Mesenchymal stem cell (in vitro differentiated cells and primary cell): ENCODE results near the gene WEE2.

ENCODE experiments used
- DNase-seq: peaks from one replicate; pipeline ENCODE4 v3.0.0-alpha.2; 2013
- H2AFZ ChIP-seq: one replicate; pipeline ENCODE4 v1.6.1; 2013; ENCODE audit warnings: low read depth, mild to moderate bottlenecking, control low read depth, inconsistent platforms, low read length, moderate library complexity
- H2AK5ac ChIP-seq: 2 replicates; pipeline ENCODE4 v1.6.1; 2013; ENCODE audit warnings: low read length, moderate library complexity, mild to moderate bottlenecking, inconsistent platforms; ENCODE audit not compliant: severe bottlenecking
- H2BK120ac ChIP-seq: one replicate; pipeline ENCODE4 v1.6.1; 2013; ENCODE audit warnings: low read depth, mild to moderate bottlenecking, inconsistent platforms, low read length, moderate library complexity
- H2BK12ac ChIP-seq, 2 experiments: one replicate each; pipeline ENCODE4 v1.6.1; 2013; ENCODE audit warnings: inconsistent platforms in 2 of 2, low read length in 2 of 2, mild to moderate bottlenecking in 2 of 2, moderate library complexity in 2 of 2, control low read depth in 1 of 2
- H2BK15ac ChIP-seq: one replicate; pipeline ENCODE4 v1.6.1; 2013; ENCODE audit warnings: mild to moderate bottlenecking, low read depth, inconsistent platforms; ENCODE audit not compliant: poor library complexity, severe bottlenecking
- H2BK5ac ChIP-seq: 2 replicates; pipeline ENCODE4 v1.6.1; 2013; ENCODE audit warnings: low read depth, mild to moderate bottlenecking, low read length, control low read depth, inconsistent platforms; ENCODE audit not compliant: poor library complexity, severe bottlenecking
- H3K14ac ChIP-seq, 2 experiments: one replicate each; pipeline ENCODE4 v1.6.1; 2013; ENCODE audit warnings: inconsistent platforms in 2 of 2, low read length in 2 of 2, control low read depth in 1 of 2, mild to moderate bottlenecking in 1 of 2, moderate library complexity in 1 of 2
- H3K18ac ChIP-seq, 2 experiments: one replicate each; pipeline ENCODE4 v1.6.1; 2013; ENCODE audit warnings: inconsistent platforms in 2 of 2, low read length in 2 of 2, control low read depth in 1 of 2, low read depth in 1 of 2, mild to moderate bottlenecking in 1 of 2
- H3K23ac ChIP-seq, 2 experiments: one replicate each; pipeline ENCODE4 v1.6.1; 2013; ENCODE audit warnings: inconsistent platforms in 2 of 2, low read length in 2 of 2, mild to moderate bottlenecking in 2 of 2, moderate library complexity in 2 of 2, control low read depth in 1 of 2
- H3K27ac ChIP-seq: 2 replicates; pipeline ENCODE4 v1.5.1; 2013; ENCODE audit warnings: mild to moderate bottlenecking, moderate library complexity, low read length, control low read depth, inconsistent platforms; ENCODE audit not compliant: poor library complexity, severe bottlenecking
- H3K27me3 ChIP-seq, 2 experiments: 2 replicates each; pipeline versions ENCODE4 v1.6.1 to v1.7.0; 2013; ENCODE audit warnings: low read length in 2 of 2, mild to moderate bottlenecking in 2 of 2, moderate library complexity in 2 of 2, control low read depth in 1 of 2, inconsistent platforms in 1 of 2; ENCODE audit not compliant: control insufficient read depth in 1 of 2, insufficient read depth in 1 of 2
- H3K36me3 ChIP-seq, 2 experiments: 2 replicates each; pipeline versions ENCODE4 v1.6.1 to v1.7.0; 2013; ENCODE audit warnings: low read length in 2 of 2, control low read depth in 1 of 2, inconsistent platforms in 1 of 2, low read depth in 1 of 2, mild to moderate bottlenecking in 1 of 2; ENCODE audit not compliant: insufficient read depth in 2 of 2, control insufficient read depth in 1 of 2
- H3K4ac ChIP-seq, 2 experiments: one replicate each; pipeline ENCODE4 v1.6.1; 2013; ENCODE audit warnings: inconsistent platforms in 2 of 2, low read length in 2 of 2, mild to moderate bottlenecking in 2 of 2, moderate library complexity in 2 of 2, control low read depth in 1 of 2, low read depth in 1 of 2
- H3K4me1 ChIP-seq: 2 replicates; pipeline ENCODE4 v1.6.1; 2013; ENCODE audit warnings: low read depth, low read length, control low read depth; ENCODE audit not compliant: control insufficient read depth, insufficient read depth
- H3K4me2 ChIP-seq: 2 replicates; pipeline ENCODE4 v1.6.1; 2013; ENCODE audit warnings: low read length, mild to moderate bottlenecking, inconsistent platforms; ENCODE audit not compliant: poor library complexity, severe bottlenecking
- H3K4me3 ChIP-seq, 2 experiments: 2 replicates each; pipeline versions ENCODE4 v1.5.1 to v1.7.0; 2013; ENCODE audit warnings: low read length in 2 of 2, mild to moderate bottlenecking in 2 of 2, control low read depth in 1 of 2, low read depth in 1 of 2; ENCODE audit not compliant: insufficient read depth in 1 of 2
- H3K79me1 ChIP-seq: replicated peaks from 2 replicates; pipeline ENCODE4 v1.6.1; 2013; ENCODE audit warnings: mild to moderate bottlenecking, control low read depth, low read length, inconsistent platforms; ENCODE audit not compliant: poor library complexity, severe bottlenecking
- H3K9ac ChIP-seq: 2 replicates; pipeline ENCODE4 v1.7.0; 2013; ENCODE audit warnings: mild to moderate bottlenecking, low read length, moderate library complexity
- H3K9me3 ChIP-seq: 2 replicates; pipeline ENCODE4 v1.7.0; 2013; ENCODE audit warnings: mild to moderate bottlenecking, low read length; ENCODE audit not compliant: control insufficient read depth
- H4K8ac ChIP-seq: one replicate; pipeline ENCODE4 v1.6.1; 2013; ENCODE audit warnings: inconsistent platforms, mild to moderate bottlenecking, low read length, moderate library complexity
- H4K91ac ChIP-seq: one replicate; pipeline ENCODE4 v1.6.1; 2013; ENCODE audit warnings: mild to moderate bottlenecking, low read length, inconsistent platforms
- WGBS: methylation state at CpG from one replicate; pipeline ENCODE4 v1.1.7; 2013; ENCODE audit warnings: mixed read lengths; 5-methylcytosine and 5-hydroxymethylcytosine counted together

The WEE2 gene

GRCh38 chr7:141702892-141703291, 5.3 kb upstream of the WEE2 start:
- no peak overlapping the region for H2BK120ac ChIP-seq
- 92% methylated on average over 4 of the region's 4 CpGs for WGBS
- H2AK5ac ChIP-seq, result no peak overlapping the region
- no peak overlapping the region for H2BK12ac ChIP-seq
- no peak overlapping the region for H3K23ac ChIP-seq
- DNase-seq, result no peak
- peaks cover 4% of the 10 kb centered on the region for H3K4me1 ChIP-seq
- H3K4ac ChIP-seq, result no peak overlapping the region
- H2BK5ac ChIP-seq, result no peak overlapping the region
- H3K79me1 ChIP-seq, result peaks cover 7% of the 10 kb centered on the region
- H4K8ac ChIP-seq, result no peak overlapping the region
- H3K36me3 ChIP-seq, result no peaks in the 10 kb centered on the region
- H2AFZ ChIP-seq, result no peak overlapping the region
- H3K4me2 ChIP-seq, result no peak overlapping the region
- no peak overlapping the region for H3K14ac ChIP-seq
- no peak overlapping the region for H3K18ac ChIP-seq
- peak overlapping the region in 1 of 2 experiments; percentile 87 for H3K4me3 ChIP-seq
- H3K27ac ChIP-seq, result no peak overlapping the region
- no peaks in the 10 kb centered on the region for H3K9me3 ChIP-seq
- H4K91ac ChIP-seq, result no peak overlapping the region
- H3K27me3 ChIP-seq, result peaks cover 2 to 13% of the 10 kb centered on the region in 2 experiments
- H3K9ac ChIP-seq, result peak overlapping the region; percentile 81
- no peak overlapping the region for H2BK15ac ChIP-seq

GRCh38 chr7:141704112-141704511, 4.0 kb upstream of the WEE2 start:
- Histone ChIP-seq H3K4me3 (no peak overlapping the region), H4K91ac (no peak overlapping the region), H3K14ac (no peak overlapping the region), H2AK5ac (no peak overlapping the region), H3K36me3 (no peaks in the 10 kb centered on the region), H3K4ac (no peak overlapping the region), H2BK5ac (no peak overlapping the region), H3K4me2 (no peak overlapping the region), H2AFZ (no peak overlapping the region), H3K27me3 (peaks cover 2 to 19% of the 10 kb centered on the region in 2 experiments), H3K18ac (no peak overlapping the region), H2BK120ac (no peak overlapping the region), H4K8ac (no peak overlapping the region), H2BK12ac (no peak overlapping the region), H3K27ac (no peak overlapping the region), H3K9me3 (no peaks in the 10 kb centered on the region), H3K79me1 (peaks cover 4% of the 10 kb centered on the region), H2BK15ac (no peak overlapping the region), H3K9ac (no peak overlapping the region), H3K4me1 (peaks cover 4% of the 10 kb centered on the region), H3K23ac (no peak overlapping the region)
- no peak for DNase-seq
- WGBS, result 59% methylated on average over 3 of the region's 3 CpGs

GRCh38 chr7:141704741-141705140, 3.4 kb upstream of the WEE2 start:
- Histone ChIP-seq H2BK120ac (no peak overlapping the region), H3K36me3 (no peaks in the 10 kb centered on the region), H4K8ac (no peak overlapping the region), H2AFZ (no peak overlapping the region), H3K4me2 (no peak overlapping the region), H3K4me3 (no peak overlapping the region), H4K91ac (no peak overlapping the region), H3K79me1 (peaks cover under 1% of the 10 kb centered on the region), H3K9me3 (no peaks in the 10 kb centered on the region), H3K14ac (no peak overlapping the region), H3K27ac (no peak overlapping the region), H3K4ac (no peak overlapping the region), H2AK5ac (no peak overlapping the region), H2BK15ac (no peak overlapping the region), H3K9ac (no peak overlapping the region), H3K27me3 (peaks cover 2 to 22% of the 10 kb centered on the region in 2 experiments), H3K18ac (no peak overlapping the region), H2BK12ac (no peak overlapping the region), H2BK5ac (no peak overlapping the region), H3K4me1 (peaks cover 4% of the 10 kb centered on the region), H3K23ac (no peak overlapping the region)
- DNase-seq, result no peak
- WGBS, result 37% methylated on average over 5 of the region's 5 CpGs

GRCh38 chr7:141706239-141707064, 1.7 kb upstream of the WEE2 start:
- no CpG with 5 or more reads among the region's 1 CpG for WGBS
- H3K27me3 ChIP-seq, result peaks cover 2 to 38% of the 10 kb centered on the region in 2 experiments

More at GRCh38 chr7:141706239-141707064, 1.7 kb upstream of the WEE2 start:
- no peak overlapping the region for H4K91ac ChIP-seq
- no peak overlapping the region for H3K27ac ChIP-seq
- H3K9ac ChIP-seq, result no peak overlapping the region
- no peak overlapping the region for H2BK12ac ChIP-seq
- no peak overlapping the region for H3K4ac ChIP-seq
- peaks cover 1% of the 10 kb centered on the region for H3K4me1 ChIP-seq
- H3K14ac ChIP-seq, result no peak overlapping the region
- H3K18ac ChIP-seq, result no peak overlapping the region
- H3K9me3 ChIP-seq, result no peaks in the 10 kb centered on the region
- no peak overlapping the region for H2BK120ac ChIP-seq
- H2AFZ ChIP-seq, result no peak overlapping the region
- H2AK5ac ChIP-seq, result no peak overlapping the region
- no peaks in the 10 kb centered on the region for H3K79me1 ChIP-seq
- no peak for DNase-seq
- no peak overlapping the region for H4K8ac ChIP-seq
- no peak overlapping the region for H3K4me2 ChIP-seq
- H3K4me3 ChIP-seq, result no peak overlapping the region
- no peak overlapping the region for H3K23ac ChIP-seq
- no peak overlapping the region for H2BK15ac ChIP-seq
- no peaks in the 10 kb centered on the region for H3K36me3 ChIP-seq
- no peak overlapping the region for H2BK5ac ChIP-seq
